NK-92 (cell line): ENCODE results near the gene ATCAY.
"Not testable (repeated sequence)": the region's sequence is repeated elsewhere in the genome, so short reads cannot be mapped to it uniquely, and the experiment has no call there.

ENCODE experiments used
- DNase-seq: peaks from one replicate; lab custom pipeline; 2025; ENCODE audit not compliant: unreplicated experiment; lab: John Stamatoyannopoulos, UW

Gene ATCAY

DNA sequence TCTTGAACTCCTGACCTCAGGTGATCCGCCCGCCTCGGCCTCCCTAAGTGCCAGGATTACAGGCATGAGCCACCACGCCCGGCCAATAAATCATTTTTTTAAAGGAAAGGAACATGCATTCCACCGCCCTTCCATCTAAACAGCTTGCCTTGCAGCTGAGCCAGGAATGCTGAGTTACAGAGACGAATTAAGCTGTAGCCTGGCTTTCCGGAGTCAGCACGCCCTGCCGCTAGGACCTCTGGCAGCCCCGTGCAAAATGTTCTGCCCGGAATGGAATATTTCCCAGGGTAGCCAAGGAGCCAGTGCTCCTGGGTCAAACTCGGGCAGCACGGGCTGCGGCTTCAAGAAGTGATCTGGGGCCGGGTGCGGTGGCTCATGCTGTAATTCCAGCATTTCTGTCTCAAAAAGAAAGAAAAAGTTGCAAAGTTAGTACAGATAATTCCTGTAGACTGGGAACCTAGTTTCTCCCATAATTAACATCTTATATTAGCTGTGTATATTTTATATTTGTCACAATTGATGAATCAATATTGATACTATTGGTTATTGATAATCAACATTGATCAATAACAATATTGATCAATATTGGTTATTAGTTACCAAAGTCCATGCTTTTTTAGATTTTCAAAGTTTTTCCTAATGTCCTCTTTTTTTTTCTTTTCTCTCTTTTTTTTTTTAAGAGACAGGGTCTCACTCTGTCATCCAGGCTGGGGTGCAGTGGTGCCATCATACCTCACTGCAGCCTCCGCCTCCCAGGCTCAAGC is 19.2 kb downstream of the ATCAY start:
- no peak for DNase-seq

DNA sequence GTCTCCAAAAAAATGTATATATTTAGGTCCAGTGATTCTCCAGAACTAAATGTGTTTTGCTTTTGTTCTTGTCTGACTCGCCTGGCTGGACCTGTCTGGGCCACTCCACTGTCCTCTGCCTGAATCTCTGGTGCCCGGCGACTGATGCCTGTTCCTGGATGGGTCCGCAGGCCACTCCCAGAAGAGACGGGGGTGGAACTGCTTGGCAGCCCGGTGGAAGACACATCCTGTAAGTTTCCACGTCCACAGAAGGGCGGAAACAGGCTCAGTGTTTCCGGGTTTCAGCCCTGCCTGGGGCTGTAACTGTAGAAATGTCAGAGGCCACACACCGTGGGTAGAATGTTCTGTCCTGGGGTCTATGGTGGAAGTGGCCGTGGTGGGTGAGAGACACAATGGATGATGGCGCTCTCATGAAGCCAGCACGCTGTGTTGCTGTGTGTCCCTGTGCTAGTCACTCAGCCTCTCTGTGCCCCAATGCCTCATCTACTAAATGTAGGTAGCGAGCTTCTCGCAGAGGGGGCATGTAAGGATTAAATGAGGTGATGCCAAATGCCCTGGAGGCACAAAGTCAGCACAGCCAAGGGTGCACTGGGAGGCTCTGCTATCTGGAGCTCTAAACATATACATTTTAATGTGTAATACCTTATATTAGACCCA is 22.0 kb downstream of the ATCAY start:
- DNase-seq: no peak

DNA sequence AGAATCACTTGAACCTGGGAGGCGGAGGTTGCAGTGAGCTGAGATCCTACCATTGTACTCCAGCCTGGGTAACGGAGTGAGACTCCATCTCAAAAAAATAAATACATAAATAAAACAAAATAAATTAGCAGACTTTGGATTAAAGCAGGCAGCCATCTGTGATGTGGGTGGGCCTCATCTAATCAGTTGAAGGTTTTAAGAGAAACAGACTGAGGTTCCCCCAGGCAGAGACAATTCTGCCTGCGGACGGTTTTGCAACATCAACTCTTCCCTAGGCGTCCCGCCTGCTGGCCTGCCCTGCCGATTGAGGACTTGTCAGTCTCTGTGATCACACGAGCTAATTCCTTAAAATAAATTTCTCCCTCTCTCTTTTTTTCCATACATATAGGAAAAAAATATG is 23.7 kb downstream of the ATCAY start:
- no peak for DNase-seq

DNA sequence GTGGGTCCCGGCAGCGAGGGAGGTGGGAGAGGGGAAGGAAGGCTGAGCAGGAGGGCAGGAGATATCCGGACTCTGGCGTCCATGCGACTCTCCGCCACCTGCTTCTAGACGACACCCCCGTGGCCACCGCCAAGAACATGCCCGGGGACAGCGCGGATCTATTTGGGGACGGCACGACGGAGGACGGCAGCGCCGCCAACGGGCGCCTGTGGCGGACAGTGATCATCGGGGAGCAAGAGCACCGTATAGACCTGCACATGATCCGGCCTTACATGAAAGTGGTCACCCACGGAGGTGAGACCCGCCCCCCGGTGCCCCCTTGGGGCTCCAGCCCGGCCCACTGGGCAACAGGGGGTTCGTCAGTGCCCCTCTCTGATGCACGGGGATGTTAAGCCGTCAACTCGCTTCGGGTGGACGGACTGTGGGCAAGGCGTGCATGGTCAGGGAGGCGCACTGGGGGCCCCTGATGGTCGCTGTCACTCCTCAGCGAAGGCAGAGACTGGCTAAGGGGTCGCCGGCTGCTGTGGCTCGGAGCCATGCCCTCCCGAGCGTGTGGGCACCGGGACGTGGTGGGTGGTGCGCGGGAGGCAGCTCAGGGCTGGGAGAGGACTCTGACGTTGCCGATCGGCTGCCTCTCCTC is 27.3 kb downstream of the ATCAY start:
- no peak for DNase-seq

DNA sequence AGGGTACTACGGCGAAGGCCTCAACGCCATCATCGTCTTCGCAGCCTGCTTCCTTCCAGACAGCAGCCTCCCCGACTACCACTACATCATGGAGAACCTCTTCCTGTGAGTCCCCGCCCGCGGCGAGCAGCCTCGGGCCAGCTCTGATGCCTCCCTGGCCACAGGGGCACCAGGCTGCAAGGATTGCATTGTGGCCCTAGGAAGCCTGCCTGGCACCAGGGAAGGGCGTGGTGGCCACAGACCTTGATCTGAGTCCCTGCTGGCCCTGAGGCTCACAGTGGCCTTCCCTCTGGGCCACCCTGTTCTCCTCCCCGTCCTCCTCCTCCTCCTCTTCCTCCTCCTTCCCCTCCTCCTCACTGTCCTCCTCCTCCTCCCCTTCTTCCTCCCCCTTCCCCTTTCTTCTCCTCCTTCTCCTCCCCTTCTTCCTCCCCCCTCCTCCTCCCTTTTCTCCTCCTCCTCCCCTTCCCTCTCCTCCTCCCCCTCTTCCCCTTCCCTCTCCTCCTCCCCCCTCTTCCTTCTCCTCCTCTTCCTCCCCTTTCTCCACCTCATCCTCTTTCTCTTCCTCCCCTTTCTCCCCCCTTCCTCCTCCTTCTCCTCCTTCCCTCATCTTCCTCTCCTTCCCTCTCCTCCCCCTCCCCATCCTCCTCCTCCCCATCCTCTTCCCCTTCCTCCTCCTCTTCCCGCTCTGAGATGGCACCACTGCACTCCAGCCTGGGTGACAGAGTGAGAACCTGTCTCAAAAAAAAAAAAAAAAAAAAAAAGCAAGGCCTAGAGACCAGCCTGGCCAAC is 28.0 kb downstream of the ATCAY start:
- no peak for DNase-seq

DNA sequence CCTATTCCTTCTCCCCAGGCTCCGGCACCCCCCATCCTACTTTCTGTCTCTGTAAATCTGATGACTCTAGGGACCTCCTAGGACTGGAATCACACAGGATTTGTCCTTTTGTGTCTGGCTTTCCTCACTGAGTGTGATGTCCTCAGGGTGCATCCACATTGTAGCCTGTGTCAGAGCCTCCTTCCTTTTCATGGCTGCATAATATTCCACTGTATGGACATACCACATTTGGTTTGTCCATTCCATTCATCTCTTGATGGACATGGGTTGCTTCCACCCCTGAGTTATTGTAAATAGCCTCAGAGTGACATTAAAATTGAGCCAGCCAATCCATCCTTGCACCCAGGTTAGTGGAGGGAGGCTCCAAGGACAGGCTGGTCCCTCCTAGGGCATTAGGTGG is 29.6 kb downstream of the ATCAY start:
- no peak for DNase-seq

DNA sequence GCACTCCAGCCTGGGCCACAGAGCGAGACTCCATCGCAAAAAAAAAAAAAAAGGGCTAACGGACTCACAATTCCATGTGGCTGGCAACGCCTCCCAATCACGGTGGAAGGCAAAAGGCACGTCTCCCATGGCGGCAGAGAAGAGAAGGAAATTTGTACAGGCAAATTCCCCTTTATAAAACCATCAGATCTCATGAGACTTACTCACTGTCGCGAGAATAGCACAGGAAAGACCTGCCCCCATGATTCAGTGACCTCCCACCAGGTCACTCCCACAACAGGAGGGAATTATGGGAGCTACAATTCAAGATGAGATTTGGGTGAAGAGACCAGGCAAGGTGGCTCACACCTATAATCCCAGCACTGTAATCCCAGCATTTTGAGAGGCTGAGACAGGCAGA is 33.7 kb downstream of the ATCAY start:
- DNase-seq: no peak

DNA sequence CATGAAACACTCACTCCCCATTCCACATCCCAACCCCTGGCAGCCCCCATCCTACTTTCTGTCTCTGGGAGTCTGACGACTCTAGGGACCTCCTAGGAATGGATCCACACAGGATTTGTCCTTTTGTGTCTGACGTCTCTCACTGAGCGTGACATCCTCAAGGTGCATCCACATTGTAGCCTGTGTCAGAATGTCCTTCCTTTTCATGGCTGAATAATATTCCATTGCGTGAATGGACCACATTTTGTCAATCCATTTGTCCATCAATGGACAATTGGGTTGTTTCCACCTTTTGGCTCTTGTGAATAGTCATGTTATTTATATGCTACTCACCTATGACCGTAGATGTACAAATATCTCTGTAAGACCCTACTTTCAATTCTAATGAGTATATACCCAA is 35.5 kb downstream of the ATCAY start:
- DNase-seq: no peak

DNA sequence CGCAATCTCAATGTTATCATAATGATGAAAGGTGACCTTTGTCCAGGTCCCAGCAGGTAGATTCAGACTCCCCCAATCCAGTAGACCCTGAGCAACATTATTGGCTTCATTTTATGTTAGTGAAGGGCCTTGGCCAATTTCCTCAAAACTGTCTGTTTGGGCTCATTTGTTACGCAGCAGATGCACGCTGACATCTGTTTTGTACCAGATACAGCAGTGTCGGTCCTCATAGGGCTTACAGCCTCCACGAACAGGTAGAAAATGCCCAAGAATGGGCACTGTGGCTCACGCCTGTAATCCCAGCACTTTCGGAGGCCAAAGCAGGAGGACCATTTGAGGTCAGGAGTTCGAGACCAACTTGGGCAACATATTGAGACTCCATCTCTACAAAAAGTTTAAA is 39.3 kb downstream of the ATCAY start:
- no peak for DNase-seq

DNA sequence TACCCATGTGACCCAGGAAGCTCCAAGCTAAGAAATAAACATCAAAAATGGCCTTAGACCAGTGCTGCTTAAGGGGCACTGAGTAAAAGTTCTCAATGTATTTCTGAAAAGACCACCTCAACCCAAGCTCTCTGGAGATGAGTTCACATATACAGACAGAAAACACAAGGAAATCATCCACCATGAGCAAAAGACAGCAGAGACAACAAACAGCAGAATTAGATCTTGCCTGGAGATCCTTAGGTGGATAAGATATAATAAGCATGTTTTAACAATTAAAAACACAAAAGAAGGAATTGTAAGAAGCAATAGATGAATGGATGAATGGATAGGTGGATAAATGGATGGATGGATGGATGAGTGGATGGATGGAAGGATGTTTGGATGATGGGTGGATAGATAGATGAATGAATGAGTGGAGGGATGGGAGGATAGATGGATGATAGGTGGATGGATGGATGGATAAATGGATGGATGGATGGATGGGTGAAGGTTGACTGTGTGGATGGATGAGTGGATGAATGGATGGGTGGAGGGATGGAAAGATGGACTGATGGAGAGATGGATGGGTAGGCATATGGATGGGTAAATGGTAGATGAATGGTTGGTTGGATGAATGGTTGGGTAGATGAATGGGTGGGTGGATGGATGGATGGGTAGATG is 42.7 kb downstream of the ATCAY start:
- no peak for DNase-seq

DNA sequence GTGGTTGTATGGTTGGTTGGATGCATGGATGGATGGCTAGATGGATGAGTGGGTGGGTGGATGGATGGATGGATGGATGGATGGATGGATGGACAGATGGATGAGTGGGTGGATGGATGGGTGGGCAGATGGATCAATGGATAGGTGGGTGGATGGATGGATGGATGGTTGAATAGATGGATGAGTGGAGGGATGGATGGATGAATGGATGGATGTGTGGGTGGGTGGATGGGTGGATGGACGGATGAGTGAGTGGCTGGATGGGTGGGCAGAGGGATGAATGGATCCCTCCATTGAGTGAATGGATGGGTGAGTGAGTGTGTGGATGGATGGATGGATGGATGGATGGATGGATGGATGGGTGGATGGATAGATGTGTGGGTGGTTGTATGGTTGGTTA is 43.4 kb downstream of the ATCAY start:
- no peak for DNase-seq

DNA sequence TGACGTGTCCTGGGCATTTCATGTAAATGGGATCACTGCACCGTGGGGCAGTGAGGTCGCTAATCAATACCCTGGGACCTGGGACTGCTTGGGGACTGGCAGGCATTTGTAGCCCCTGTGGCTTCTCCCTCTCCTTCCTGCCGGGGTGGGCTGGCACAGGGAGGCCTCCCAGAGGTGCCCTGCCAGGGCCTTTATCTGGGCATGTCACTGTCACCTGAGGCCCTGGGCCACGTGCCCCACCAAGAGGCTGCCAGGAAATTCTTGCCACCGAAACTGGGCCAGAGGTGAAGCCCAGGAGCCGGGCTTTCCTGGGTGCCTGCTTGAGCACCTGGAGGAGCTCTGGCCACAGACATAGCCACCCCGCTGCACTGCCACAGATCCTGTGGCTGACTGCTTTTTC is 50.6 kb downstream of the ATCAY start:
- no peak for DNase-seq

DNA sequence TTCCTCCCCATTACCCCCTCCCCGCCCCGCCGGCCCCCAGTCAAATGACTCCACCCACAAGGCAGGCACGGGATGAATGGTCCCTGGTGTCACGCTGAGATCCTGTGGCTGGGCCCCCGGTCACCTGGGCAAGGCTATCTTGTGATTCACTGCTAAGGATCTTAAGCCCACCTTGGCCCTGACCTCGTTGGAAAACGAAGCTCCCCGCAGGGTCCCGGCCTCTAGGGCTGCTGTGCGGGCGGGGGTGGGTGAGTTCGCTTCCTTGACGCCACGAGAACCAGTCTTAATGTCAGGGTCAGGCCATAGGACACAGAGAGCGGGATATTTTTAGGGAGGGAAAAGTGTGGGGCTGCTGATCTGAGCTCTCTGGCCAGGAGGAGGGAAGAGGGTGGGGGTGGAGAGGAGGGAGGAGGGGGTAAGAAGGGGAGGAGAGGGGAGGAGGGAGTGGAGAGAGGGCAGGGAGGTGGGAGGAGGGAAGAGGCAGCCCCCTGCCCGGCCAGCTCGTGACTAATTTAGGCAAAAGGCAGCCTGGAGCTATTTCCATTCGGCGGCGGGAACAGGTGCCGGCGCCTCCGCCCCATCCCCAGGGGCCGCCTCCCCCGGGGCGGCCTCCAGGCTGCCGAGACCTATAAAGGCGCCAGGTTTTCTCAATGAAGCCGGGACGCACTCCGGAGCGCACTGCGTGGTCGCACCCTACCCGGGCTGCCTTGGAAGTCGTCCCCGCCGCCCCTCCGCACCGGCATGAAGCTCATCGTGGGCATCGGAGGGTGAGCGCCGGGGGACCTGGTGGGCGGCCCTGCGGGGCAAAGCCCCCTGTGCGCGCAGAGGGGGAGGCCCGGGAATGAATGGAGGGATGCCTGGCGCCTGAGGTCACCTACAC is 52.7 kb downstream of the ATCAY start, which contains the start of gene NMRK2:
TSS of gene NMRK2 (plus strand) at position 139 of the 880 bp plus-strand sequence. CDS start at position 742, 603 bp downstream.
- DNase-seq: no peak

DNA sequence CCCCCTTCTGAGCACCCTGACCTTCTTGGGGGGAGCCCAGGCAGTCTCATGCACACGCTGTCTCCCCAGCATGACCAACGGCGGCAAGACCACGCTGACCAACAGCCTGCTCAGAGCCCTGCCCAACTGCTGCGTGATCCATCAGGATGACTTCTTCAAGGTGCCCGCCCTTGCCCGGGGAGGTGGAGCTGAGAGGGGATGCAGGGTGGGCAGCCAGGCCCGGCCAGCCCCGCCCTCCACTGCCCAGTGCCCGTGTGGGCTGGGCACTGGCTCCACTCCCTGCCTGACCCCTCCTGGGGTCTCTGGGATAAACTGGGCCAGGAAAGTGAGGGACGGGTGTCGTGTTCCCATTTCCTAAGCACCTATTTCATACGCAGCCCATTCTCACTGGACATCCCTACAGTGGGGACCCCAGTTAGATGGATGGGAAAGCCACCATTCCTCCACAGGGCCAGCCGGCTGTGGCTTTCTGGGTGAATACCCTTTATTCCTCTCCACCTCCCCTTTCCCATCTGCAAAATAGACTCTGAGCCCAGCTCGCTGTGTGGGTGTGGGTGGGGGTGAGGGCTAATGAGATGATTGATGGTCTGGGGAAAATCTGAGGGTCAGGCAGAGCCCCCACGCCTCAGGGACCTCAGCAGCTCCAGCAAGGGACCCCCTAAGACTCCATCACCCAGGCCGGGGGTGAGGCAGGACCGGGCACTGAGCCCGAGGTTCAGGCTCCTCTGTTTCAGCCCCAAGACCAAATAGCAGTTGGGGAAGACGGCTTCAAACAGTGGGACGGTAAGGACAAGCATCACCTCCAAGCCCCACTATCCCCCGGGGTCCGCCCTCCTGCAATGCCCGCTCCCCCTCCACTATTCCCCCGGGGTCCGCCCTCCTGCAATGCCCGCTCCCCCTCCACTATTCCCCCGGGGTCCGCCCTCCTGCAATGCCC is 56.3 kb downstream of the ATCAY start:
- DNase-seq: no peak

DNA sequence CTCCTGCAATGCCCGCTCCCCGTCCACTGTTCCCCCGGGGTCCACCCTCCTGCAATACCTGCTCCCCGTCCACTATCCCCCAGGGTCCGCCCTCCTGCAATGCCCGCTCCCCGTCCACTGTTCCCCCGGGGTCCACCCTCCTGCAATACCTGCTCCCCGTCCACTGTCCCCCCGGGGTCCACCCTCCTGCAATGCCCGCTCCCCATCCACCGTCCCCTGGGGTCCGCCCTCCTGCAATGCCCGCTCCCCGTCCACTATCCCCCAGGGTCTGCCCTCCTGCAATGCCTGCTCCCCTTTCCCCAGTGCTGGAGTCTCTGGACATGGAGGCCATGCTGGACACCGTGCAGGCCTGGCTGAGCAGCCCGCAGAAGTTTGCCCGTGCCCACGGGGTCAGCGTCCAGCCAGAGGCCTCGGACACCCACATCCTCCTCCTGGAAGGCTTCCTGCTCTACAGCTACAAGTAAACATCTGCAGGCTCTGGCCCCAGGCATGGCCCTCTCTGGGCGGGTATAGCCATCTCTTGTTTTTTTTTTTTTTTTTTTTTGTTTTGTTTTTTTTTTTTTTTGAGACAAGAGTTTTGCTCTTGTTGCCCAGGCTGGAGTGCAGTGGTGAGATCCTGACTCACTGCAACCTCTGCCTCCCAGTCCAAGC is 57.9 kb downstream of the ATCAY start:
- not testable (repeated sequence) for DNase-seq

DNA sequence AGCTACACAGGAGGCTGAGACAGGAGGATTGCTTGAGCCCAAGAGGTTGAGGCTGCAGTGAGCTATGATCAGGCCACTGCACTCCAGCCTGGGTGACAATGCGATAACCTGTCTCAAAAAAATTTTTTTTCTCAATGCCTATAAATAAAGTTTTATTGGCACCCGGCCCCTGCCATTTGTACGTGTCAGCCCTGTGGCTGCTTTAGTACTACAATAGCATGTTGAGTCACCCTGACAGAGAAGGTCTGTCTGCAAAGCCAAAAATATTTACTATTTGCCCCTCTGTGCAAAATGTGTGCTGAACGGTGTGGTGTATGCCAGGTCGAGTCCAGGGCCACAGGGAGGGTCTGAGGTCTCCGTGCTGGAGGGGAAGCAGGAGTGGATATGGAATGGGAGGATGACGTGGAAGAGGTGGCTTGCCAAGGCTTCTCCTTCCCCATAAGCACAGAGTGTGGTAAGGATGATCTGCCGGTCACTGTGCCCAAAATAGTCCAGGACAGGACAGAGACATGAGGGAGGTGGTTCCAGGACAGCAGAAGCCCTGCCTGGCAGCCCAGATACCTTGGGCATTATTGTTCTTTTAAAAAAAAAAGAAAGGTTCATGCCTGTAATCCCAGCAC is 62.4 kb downstream of the ATCAY start:
- no peak for DNase-seq

DNA sequence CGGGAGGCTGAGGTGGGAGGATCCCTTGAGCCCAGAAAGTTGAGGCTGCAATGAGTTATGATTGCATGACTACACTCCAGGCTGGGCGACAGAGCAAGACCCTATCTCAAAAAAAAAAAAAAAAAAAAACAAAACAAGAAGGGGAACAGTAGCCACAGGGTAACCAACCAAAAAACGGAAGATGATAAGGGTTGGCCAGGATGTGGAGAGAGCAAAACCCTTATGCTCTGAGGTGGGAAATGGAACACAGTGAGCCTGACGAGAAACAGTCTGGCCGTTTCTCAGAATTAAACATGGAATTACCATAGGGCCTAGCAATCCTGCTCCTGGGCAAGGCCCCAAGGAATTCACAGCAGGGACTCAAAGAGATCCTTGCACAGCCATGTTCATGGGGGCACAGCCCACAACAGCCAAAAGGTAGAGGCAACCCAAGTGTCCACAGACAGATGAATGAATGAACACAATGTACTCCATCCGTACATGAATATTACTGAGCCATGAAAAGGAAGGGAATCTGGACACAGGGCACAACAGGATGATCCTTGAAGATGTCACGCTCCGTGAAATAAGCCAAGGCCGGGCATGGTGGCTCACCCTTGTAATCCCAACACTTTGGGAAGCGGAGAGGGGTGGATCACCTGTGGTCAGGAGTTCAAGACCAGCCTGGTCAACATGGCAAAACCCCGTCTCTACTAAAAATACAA is 63.7 kb downstream of the ATCAY start:
- no peak for DNase-seq
